SK-N-SH (cell line): ENCODE data around the gene RTN4. TPM values are rescaled to one million over a fixed set of nuclear protein-coding genes. Genes with fewer than 3 reads are reported as not detected.

Experiments used
- CTCF ChIA-PET: fragments of 300-600, 350-600 bp; formaldehyde crosslinking; extraction: SDS; loops from one replicate; lab custom pipeline; 2021; lab: Yijun Ruan, JAX
- POLR2A ChIA-PET: fragments of 350-600 bp; sonication (Branson Sonifier 250); formaldehyde crosslinking; extraction: SDS; loops from one replicate; lab custom pipeline; 2020; ENCODE audit warnings: antibody characterized with exemption, inconsistent platforms; lab: Yijun Ruan, JAX
- DNase-seq: peaks from one replicate; pipeline ENCODE4 v3.0.0; 2012
- H2AFZ ChIP-seq: fragments of 200-600 bp; sonication (generic); 2 replicates; pipeline ENCODE4 v1.8.1; 2016; ENCODE audit warnings: antibody characterized with exemption, mild to moderate bottlenecking, low read depth
- H3F3A ChIP-seq: fragments of 200-600 bp; sonication (generic); replicated peaks from 2 replicates; pipeline ENCODE3; 2016; ENCODE audit warnings: antibody characterized with exemption, mild to moderate bottlenecking; ENCODE audit not compliant: insufficient read depth
- H3K27ac ChIP-seq, 2 experiments: fragments of 200-500 bp in 1 of 2; fragments of 200-600 bp in 1 of 2; sonication (Bioruptor generic) in 1 of 2; sonication (generic), shearing (Covaris generic) in 1 of 2; 2 replicates each; pipeline versions ENCODE4 v1.5.1 to v1.6.1; 2014 to 2016; ENCODE audit warnings: low read depth in 2 of 2, inconsistent platforms in 1 of 2, low read length in 1 of 2, mild to moderate bottlenecking in 1 of 2, mixed read lengths in 1 of 2
- H3K27me3 ChIP-seq: fragments of 200-600 bp; sonication (generic), shearing (Covaris generic); 2 replicates; pipeline ENCODE4 v1.6.1; 2016; ENCODE audit warnings: mixed run types; ENCODE audit not compliant: insufficient read depth
- H3K36me3 ChIP-seq, 2 experiments: fragments of 200-500 bp in 1 of 2; fragments of 200-600 bp in 1 of 2; sonication (Bioruptor generic) in 1 of 2; sonication (generic) in 1 of 2; replicated peaks in 1 of 2; 2 replicates each; pipeline versions ENCODE3 to v1.5.1; 2014 to 2016; ENCODE audit warnings: low read length in 1 of 2, mild to moderate bottlenecking in 1 of 2; ENCODE audit not compliant: insufficient read depth in 2 of 2, control insufficient read depth in 1 of 2
- H3K4me1 ChIP-seq, 2 experiments: fragments of 200-500 bp in 1 of 2; fragments of 200-600 bp in 1 of 2; sonication (Bioruptor generic) in 1 of 2; sonication (generic), shearing (Covaris generic) in 1 of 2; 2 replicates each; pipeline versions ENCODE4 v1.5.1 to v1.6.1; 2014 to 2016; ENCODE audit warnings: low read depth in 1 of 2, low read length in 1 of 2, mixed run types in 1 of 2; ENCODE audit not compliant: insufficient read depth in 2 of 2, control insufficient read depth in 1 of 2
- H3K4me2 ChIP-seq: fragments of 200-600 bp; sonication (generic), shearing (Covaris generic); 2 replicates; pipeline ENCODE4 v1.6.1; 2017; ENCODE audit warnings: mixed run types
- H3K4me3 ChIP-seq, 2 experiments: fragments of 200-500 bp in 1 of 2; fragments of 200-600 bp in 1 of 2; sonication (Bioruptor generic) in 1 of 2; sonication (generic), shearing (Covaris generic) in 1 of 2; 2 replicates each; pipeline versions ENCODE4 v1.5.1 to v1.8.1; 2014 to 2016; ENCODE audit warnings: low read depth in 2 of 2, inconsistent platforms in 1 of 2, low read length in 1 of 2, mild to moderate bottlenecking in 1 of 2, mixed read lengths in 1 of 2, moderate library complexity in 1 of 2
- H3K79me2 ChIP-seq: fragments of 200-600 bp; sonication (generic); 2 replicates; pipeline ENCODE4 v1.8.1; 2017; ENCODE audit warnings: mild to moderate bottlenecking; ENCODE audit not compliant: insufficient read depth
- H3K9ac ChIP-seq: fragments of 200-600 bp; sonication (generic); 2 replicates; pipeline ENCODE4 v1.6.1; 2017; ENCODE audit warnings: mixed run types
- H3K9me2 ChIP-seq: fragments of 200-600 bp; sonication (generic); 2 replicates; pipeline ENCODE4 v1.6.1; 2017; ENCODE audit warnings: mixed run types
- H3K9me3 ChIP-seq: fragments of 200-600 bp; sonication (generic); 2 replicates; pipeline ENCODE4 v1.6.1; 2017; ENCODE audit warnings: mixed run types, mild to moderate bottlenecking, moderate library complexity
- H4K20me1 ChIP-seq: fragments of 200-600 bp; sonication (generic); 2 replicates; pipeline ENCODE4 v1.6.1; 2017; ENCODE audit warnings: mild to moderate bottlenecking, mixed run types; ENCODE audit not compliant: insufficient read depth
- ELF1 ChIP-seq: IDR thresholded peaks from 2 replicates; pipeline ENCODE4 v1.4.0; 2012
- EZH2phosphoT487 ChIP-seq: fragments of 200-600 bp; sonication (generic); IDR thresholded peaks from 2 replicates; pipeline ENCODE4 v1.6.1; 2017; ENCODE audit warnings: low read depth, mixed run types, mild to moderate bottlenecking, antibody characterized with exemption, moderate library complexity, borderline replicate concordance
- FOSL2 ChIP-seq: IDR thresholded peaks from 2 replicates; pipeline ENCODE4 v1.4.0; 2012; ENCODE audit warnings: low read depth, mild to moderate bottlenecking, moderate library complexity, borderline replicate concordance
- FOXJ3 ChIP-seq: sonication (generic); formaldehyde crosslinking; IDR thresholded peaks from 2 replicates; pipeline ENCODE4 v1.5.1; 2020; ENCODE audit warnings: mild to moderate bottlenecking, missing genetic modification reagents
- FOXM1 ChIP-seq: IDR thresholded peaks from 2 replicates; pipeline ENCODE4 v1.4.0; 2012; ENCODE audit warnings: low read depth, mild to moderate bottlenecking
- GABPA ChIP-seq: IDR thresholded peaks from 2 replicates; pipeline ENCODE4 v1.4.0; 2012; ENCODE audit warnings: low read depth, mild to moderate bottlenecking
- JUND ChIP-seq: IDR thresholded peaks from 2 replicates; pipeline ENCODE4 v1.4.0; 2012
- MEF2A ChIP-seq: IDR thresholded peaks from 2 replicates; pipeline ENCODE4 v1.4.0; 2012; ENCODE audit warnings: low read depth, borderline replicate concordance
- RAD21 ChIP-seq: IDR thresholded peaks from 2 replicates; pipeline ENCODE4 v1.6.1; 2012; ENCODE audit warnings: mild to moderate bottlenecking, low read length
- RFX5 ChIP-seq: IDR thresholded peaks from 2 replicates; pipeline ENCODE4 v1.6.1; 2012; ENCODE audit warnings: mild to moderate bottlenecking, improper control_type of control experiment, low read length
- RXRA ChIP-seq: IDR thresholded peaks from 2 replicates; pipeline ENCODE4 v1.4.0; 2012; ENCODE audit warnings: low read depth, mild to moderate bottlenecking, borderline replicate concordance
- SIN3A ChIP-seq: IDR thresholded peaks from 2 replicates; pipeline ENCODE4 v1.6.1; 2012; ENCODE audit warnings: low read depth, mild to moderate bottlenecking, low read length, moderate library complexity, borderline replicate concordance
- USF1 ChIP-seq: IDR thresholded peaks from 2 replicates; pipeline ENCODE4 v1.4.0; 2012; ENCODE audit warnings: low read depth, borderline replicate concordance
- YY1 ChIP-seq: IDR thresholded peaks from 2 replicates; pipeline ENCODE4 v1.4.0; 2012; ENCODE audit warnings: low read depth, mild to moderate bottlenecking
- ZBTB33 ChIP-seq: IDR thresholded peaks from 2 replicates; pipeline ENCODE4 v1.4.0; 2012; ENCODE audit warnings: low read depth, borderline replicate concordance
- WGBS: methylation state at CpG from one replicate; pipeline ENCODE4 v1.1.6; 2017; ENCODE audit warnings: low lambda C conversion rate; 5-methylcytosine and 5-hydroxymethylcytosine counted together
- polyA plus RNA-seq, 3 experiments: library from polyadenylated mRNA; depleted of rRNA; stranded (reverse); fragments of >200 nt; gene quantifications; 2 replicates each; pipeline ENCODE4 v1.2.3, GENCODE V29; 2012
- TF ChIP-seq, protein P1 (sequence below): IDR thresholded peaks from 2 replicates; pipeline ENCODE4 v1.6.1; 2012; ENCODE audit warnings: mild to moderate bottlenecking, low read depth, low read length, moderate library complexity
- TF ChIP-seq, protein P2 (sequence below): IDR thresholded peaks from 2 replicates; pipeline ENCODE4 v1.4.0; 2012; ENCODE audit warnings: low read depth

RTN4 gene
- polyA plus RNA-seq, 1 of the 3 experiments (the other 2 are of a cell fraction), result 315 TPM

DNA sequence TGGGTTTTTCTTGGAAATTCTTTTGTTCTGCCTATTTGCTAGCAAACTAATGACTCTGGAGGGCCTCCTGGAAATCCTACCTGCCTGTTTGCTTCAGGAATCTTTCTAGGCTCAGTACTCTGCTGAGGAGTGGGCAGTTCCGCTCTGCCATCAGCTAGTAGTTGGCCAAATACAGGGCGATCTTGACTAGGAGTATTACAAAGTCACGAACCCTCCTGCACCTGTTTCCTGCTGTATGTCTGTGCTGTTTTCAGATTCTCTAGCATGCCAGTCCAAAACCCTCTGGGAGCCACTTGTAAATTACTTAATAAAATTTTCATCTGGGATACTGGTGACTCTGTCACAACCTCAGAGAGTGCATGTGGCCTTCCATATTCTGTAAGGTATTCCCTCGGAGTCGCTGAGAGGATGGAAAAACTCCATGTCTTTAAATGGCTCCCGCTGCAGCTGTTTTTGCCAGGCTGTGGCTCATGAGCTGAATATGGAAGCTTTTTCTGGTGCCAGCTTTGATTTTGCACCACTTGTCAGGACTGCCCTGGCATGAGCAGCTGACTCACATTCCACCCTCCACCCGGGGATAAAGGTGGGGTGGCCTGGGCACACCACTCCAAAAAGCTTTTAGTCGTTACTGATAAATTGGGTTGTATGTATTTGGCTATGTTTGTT is 123.0 kb downstream of the RTN4 start:
- TF ChIP-seq, protein P1, sequence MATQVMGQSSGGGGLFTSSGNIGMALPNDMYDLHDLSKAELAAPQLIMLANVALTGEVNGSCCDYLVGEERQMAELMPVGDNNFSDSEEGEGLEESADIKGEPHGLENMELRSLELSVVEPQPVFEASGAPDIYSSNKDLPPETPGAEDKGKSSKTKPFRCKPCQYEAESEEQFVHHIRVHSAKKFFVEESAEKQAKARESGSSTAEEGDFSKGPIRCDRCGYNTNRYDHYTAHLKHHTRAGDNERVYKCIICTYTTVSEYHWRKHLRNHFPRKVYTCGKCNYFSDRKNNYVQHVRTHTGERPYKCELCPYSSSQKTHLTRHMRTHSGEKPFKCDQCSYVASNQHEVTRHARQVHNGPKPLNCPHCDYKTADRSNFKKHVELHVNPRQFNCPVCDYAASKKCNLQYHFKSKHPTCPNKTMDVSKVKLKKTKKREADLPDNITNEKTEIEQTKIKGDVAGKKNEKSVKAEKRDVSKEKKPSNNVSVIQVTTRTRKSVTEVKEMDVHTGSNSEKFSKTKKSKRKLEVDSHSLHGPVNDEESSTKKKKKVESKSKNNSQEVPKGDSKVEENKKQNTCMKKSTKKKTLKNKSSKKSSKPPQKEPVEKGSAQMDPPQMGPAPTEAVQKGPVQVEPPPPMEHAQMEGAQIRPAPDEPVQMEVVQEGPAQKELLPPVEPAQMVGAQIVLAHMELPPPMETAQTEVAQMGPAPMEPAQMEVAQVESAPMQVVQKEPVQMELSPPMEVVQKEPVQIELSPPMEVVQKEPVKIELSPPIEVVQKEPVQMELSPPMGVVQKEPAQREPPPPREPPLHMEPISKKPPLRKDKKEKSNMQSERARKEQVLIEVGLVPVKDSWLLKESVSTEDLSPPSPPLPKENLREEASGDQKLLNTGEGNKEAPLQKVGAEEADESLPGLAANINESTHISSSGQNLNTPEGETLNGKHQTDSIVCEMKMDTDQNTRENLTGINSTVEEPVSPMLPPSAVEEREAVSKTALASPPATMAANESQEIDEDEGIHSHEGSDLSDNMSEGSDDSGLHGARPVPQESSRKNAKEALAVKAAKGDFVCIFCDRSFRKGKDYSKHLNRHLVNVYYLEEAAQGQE, result no peak
- TF ChIP-seq RFX5, result no peak
- no peak for TF ChIP-seq SIN3A
- no peak for TF ChIP-seq ZBTB33
- 89% methylated on average over 8 of the region's 8 CpGs for WGBS

DNA sequence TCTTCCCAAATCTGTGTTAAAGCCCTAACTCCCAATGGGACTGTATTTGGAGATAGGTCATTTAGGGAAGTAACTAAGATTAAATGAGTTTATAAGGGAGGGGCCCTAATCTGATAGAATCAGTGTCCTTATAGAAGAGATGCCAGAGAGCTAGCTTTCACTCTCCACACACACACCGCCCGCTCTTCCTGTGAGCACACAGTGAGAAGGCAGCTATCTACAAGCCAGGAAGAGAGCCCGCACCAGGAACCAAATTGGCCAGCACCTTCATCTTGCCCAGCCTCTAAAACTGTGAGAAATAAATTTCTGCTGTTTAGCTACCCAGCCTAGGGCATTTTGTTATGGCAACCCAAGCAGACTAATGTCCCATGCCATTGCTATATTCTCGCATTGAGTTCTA is 125.2 kb downstream of the RTN4 start:
- no peak overlapping the region for H3K9ac ChIP-seq
- no peaks in the 10 kb centered on the region for H3K79me2 ChIP-seq
- H3K36me3 ChIP-seq, result no peaks in the 10 kb centered on the region
- DNase-seq, result no peak
- WGBS, result 98% methylated on average over 4 of the region's 4 CpGs
- no peak overlapping the region for H3K27ac ChIP-seq
- no peak overlapping the region for H3K4me2 ChIP-seq
- no peak overlapping the region for H3K4me3 ChIP-seq
- H2AFZ ChIP-seq, result no peak overlapping the region
- no peaks in the 10 kb centered on the region for H4K20me1 ChIP-seq
- no peaks in the 10 kb centered on the region for H3F3A ChIP-seq
- H3K9me2 ChIP-seq, result no peaks in the 10 kb centered on the region
- CTCF ChIA-PET, result no interaction called here
- no peaks in the 10 kb centered on the region; the same call in 1 of the 2 replicates for H3K9me3 ChIP-seq
- POLR2A ChIA-PET, result no interaction called here
- no peaks in the 10 kb centered on the region for H3K27me3 ChIP-seq
- H3K4me1 ChIP-seq, result no peaks in the 10 kb centered on the region
- TF ChIP-seq SIN3A (no peak), FOXM1 (no peak), RFX5 (no peak), RAD21 (no peak), FOSL2 (no peak), MEF2A (no peak), USF1 (no peak), JUND (no peak), YY1 (no peak), EZH2phosphoT487 (no peak), FOXJ3 (no peak), RXRA (no peak), ELF1 (no peak), GABPA (no peak)
- TF ChIP-seq, protein P2, sequence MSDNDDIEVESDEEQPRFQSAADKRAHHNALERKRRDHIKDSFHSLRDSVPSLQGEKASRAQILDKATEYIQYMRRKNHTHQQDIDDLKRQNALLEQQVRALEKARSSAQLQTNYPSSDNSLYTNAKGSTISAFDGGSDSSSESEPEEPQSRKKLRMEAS, result no peak
- TF ChIP-seq, protein P1, result no peak

More for the DNA sequence above, 123.0 kb downstream of the RTN4 start:
- Histone ChIP-seq H3K4me3 (no peak overlapping the region), H3K79me2 (no peaks in the 10 kb centered on the region), H4K20me1 (no peaks in the 10 kb centered on the region), H3K9ac (no peak overlapping the region), H3K9me2 (no peaks in the 10 kb centered on the region), H2AFZ (no peak overlapping the region), H3K27me3 (no peaks in the 10 kb centered on the region), H3F3A (no peaks in the 10 kb centered on the region), H3K4me2 (no peak overlapping the region), H3K4me1 (no peaks in the 10 kb centered on the region), H3K27ac (no peak overlapping the region), H3K9me3 (no peaks in the 10 kb centered on the region), H3K36me3 (no peaks in the 10 kb centered on the region)
- DNase-seq, result no peak
- ChIA-PET POLR2A (no interaction called here), CTCF (no interaction called here)
